HUES48 (cell line): ENCODE results near the gene SMTNL2.
A peak's percentile ranks its signal among the peaks of the same experiment; 100 is the strongest.

Experiments used
- H3K27ac ChIP-seq: one replicate; pipeline ENCODE4 v1.7.0; 2013; ENCODE audit warnings: low read depth, low read length, inconsistent platforms
- H3K27me3 ChIP-seq: 2 replicates; pipeline ENCODE4 v1.6.1; 2013; ENCODE audit warnings: mild to moderate bottlenecking, low read length; ENCODE audit not compliant: control insufficient read depth, insufficient read depth
- H3K36me3 ChIP-seq: 2 replicates; pipeline ENCODE4 v1.6.1; 2013; ENCODE audit warnings: low read length; ENCODE audit not compliant: control insufficient read depth, insufficient read depth
- H3K4me1 ChIP-seq: 2 replicates; pipeline ENCODE4 v1.6.1; 2013; ENCODE audit warnings: mild to moderate bottlenecking, low read length; ENCODE audit not compliant: control insufficient read depth, insufficient read depth
- H3K4me3 ChIP-seq: 2 replicates; pipeline ENCODE4 v1.5.1; 2013; ENCODE audit warnings: mild to moderate bottlenecking, low read depth, low read length
- H3K9ac ChIP-seq: 2 replicates; pipeline ENCODE4 v1.6.1; 2013; ENCODE audit warnings: mild to moderate bottlenecking, low read depth, low read length, moderate library complexity
- H3K9me3 ChIP-seq: 2 replicates; pipeline ENCODE4 v1.6.1; 2013; ENCODE audit warnings: low read length; ENCODE audit not compliant: control insufficient read depth, insufficient read depth

The SMTNL2 gene

GRCh38 chr17:4605826-4606225, 21.5 kb downstream of the SMTNL2 start:
- H3K9ac ChIP-seq: no peak overlapping the region
- no peaks in the 10 kb centered on the region for H3K27me3 ChIP-seq
- no peaks in the 10 kb centered on the region for H3K9me3 ChIP-seq
- H3K4me1 ChIP-seq: peaks cover 8% of the 10 kb centered on the region
- H3K27ac ChIP-seq: no peak overlapping the region
- no peak overlapping the region for H3K4me3 ChIP-seq
- no peaks in the 10 kb centered on the region for H3K36me3 ChIP-seq

DNA sequence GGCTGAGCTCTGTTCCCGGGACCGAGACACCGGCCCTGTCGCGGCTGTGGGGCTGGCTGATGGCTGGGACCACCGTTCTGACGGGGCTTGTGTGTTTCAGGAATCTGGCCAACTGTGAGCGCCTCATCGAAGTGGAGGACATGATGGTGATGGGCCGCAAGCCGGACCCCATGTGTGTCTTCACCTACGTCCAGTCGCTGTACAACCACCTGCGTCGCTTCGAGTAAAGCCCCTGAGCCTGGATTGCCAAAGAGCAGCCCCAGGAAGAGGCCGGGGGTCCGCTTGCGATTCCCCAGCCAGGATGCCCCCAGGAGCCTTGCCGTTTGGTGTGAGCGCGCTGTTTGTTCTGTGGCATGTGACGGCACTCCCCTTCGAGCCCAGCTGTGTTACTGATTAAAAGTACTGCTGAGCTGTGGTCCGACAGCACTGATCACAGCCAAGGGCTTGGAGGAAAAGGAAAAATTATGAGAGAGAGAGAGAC, 23.0 kb downstream of the SMTNL2 start:
- Histone ChIP-seq H3K27me3 (no peaks in the 10 kb centered on the region), H3K4me3 (no peak overlapping the region), H3K36me3 (no peaks in the 10 kb centered on the region), H3K27ac (peak overlapping the region; percentile 61), H3K9me3 (no peaks in the 10 kb centered on the region), H3K4me1 (peaks cover 7% of the 10 kb centered on the region; the same call in 1 of the 2 replicates), H3K9ac (peak overlapping the region; percentile 21; the same call in 1 of the 2 replicates)

DNA sequence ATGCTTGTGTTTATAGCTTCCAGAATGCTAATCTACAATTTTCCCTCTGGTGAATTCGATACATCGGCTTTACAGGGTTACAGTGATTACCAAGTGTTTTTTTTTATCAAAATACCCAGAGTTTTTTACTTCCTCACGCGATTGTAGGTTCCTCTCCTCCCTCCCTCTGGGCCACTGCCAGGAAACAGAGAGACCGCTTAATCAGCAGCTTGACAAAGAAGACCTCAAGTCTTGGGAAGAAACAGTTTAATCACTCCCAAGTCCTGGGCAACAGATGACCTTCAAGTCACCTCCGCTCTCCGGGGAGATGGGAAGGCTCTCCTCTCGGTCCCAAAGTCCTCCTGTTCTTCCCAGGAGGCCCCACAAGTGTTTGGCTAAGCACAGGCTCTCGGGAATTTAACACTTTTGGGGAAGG, 23.5 kb downstream of the SMTNL2 start:
- H3K4me1 ChIP-seq: peaks cover 7% of the 10 kb centered on the region; the same call in 1 of the 2 replicates
- H3K4me3 ChIP-seq: no peak overlapping the region
- H3K27ac ChIP-seq: peak overlapping the region; percentile 61
- H3K27me3 ChIP-seq: no peaks in the 10 kb centered on the region
- no peaks in the 10 kb centered on the region for H3K9me3 ChIP-seq
- no peaks in the 10 kb centered on the region for H3K36me3 ChIP-seq
- H3K9ac ChIP-seq: peak overlapping the region; percentile 21; the same call in 1 of the 2 replicates

- Histone ChIP-seq H3K27ac (no peak overlapping the region), H3K9ac (no peak overlapping the region), H3K4me3 (no peak overlapping the region), H3K9me3 (no peaks in the 10 kb centered on the region), H3K27me3 (no peaks in the 10 kb centered on the region), H3K36me3 (no peaks in the 10 kb centered on the region), H3K4me1 (peaks cover 7% of the 10 kb centered on the region; the same call in 1 of the 2 replicates)
These were observed 25.4 kb downstream of the SMTNL2 start for GRCh38 chr17:4609761-4610160.

DNA sequence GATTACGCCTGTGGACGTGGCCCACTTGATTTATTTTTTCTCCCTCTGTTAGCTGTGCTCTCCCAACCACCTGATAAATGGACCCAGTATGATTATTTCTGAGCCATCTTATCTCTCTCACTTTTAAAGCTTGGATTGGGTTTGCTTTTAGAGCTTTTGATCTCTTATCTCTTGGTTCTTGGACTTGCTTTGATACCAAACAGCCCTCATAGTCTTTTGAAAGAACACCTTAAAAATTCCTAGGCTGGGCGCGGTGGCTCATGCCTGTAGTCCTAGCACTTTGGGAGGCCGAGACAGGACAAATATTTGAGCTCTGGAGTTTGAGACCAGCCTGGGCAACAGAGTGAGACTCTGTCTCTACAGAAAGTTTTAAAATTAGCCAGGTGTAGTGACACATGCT, 25.8 kb downstream of the SMTNL2 start:
- Histone ChIP-seq H3K27me3 (no peaks in the 10 kb centered on the region), H3K9ac (no peak overlapping the region), H3K36me3 (no peaks in the 10 kb centered on the region), H3K27ac (no peak overlapping the region), H3K4me3 (no peak overlapping the region), H3K4me1 (peaks cover 7% of the 10 kb centered on the region; the same call in 1 of the 2 replicates), H3K9me3 (no peaks in the 10 kb centered on the region)

- Histone ChIP-seq H3K27me3 (no peaks in the 10 kb centered on the region), H3K9ac (no peak overlapping the region), H3K27ac (no peak overlapping the region), H3K4me3 (no peak overlapping the region), H3K9me3 (no peaks in the 10 kb centered on the region), H3K36me3 (no peaks in the 10 kb centered on the region), H3K4me1 (peaks cover 7% of the 10 kb centered on the region; the same call in 1 of the 2 replicates)
These were observed 26.3 kb downstream of the SMTNL2 start for GRCh38 chr17:4610656-4611055.

DNA sequence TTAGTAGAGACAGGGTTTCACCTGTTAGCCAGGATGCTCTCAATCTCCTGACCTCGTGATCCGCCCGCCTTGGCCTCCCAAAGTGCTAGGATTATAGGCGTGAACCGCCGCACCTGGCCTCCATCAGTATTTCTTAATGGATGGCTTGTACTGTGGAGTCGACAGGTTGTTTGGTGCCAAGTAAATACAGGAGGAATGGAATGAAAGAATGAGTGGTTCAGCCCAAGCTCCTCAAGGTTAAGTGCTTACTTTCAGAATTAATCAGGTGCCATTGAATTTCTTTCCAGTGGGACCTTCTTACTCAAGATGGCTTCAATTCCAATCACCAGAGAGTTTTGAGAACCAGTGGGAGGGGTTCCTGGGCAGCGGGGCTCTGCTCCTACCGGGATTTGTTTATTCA, 32.1 kb downstream of the SMTNL2 start:
- no peak overlapping the region for H3K4me3 ChIP-seq
- 0 out of 2 replicates have a peak, but pooled peaks cover 3% of the 10 kb centered on the region for H3K4me1 ChIP-seq
- H3K36me3 ChIP-seq: no peaks in the 10 kb centered on the region
- H3K27ac ChIP-seq: no peak overlapping the region
- H3K9ac ChIP-seq: no peak overlapping the region
- no peaks in the 10 kb centered on the region for H3K9me3 ChIP-seq
- H3K27me3 ChIP-seq: no peaks in the 10 kb centered on the region

DNA sequence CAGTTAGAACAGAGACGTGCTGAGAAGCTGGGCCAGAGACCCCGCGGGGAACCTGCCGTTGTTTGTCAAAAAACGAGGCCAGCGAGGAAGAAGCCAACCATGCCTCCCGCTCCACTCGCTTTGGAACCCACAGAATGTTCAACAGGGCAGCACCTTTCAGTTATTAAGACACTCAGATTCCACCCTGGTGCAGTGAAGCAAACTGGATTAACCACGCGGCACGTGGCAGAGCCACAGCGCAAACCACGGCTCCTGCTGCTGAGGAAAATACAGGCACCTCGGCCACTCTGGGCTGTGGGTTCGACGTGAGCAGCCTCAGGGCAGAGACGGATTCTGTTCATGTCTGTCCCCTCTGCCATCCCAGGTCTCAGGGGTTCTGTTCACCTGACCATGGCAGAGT, 32.8 kb downstream of the SMTNL2 start:
- H3K9me3 ChIP-seq: no peaks in the 10 kb centered on the region
- no peak overlapping the region for H3K27ac ChIP-seq
- no peak overlapping the region for H3K9ac ChIP-seq
- H3K36me3 ChIP-seq: no peaks in the 10 kb centered on the region
- no peak overlapping the region for H3K4me3 ChIP-seq
- no peaks in the 10 kb centered on the region for H3K27me3 ChIP-seq
- H3K4me1 ChIP-seq: 0 out of 2 replicates have a peak, but pooled peaks cover 3% of the 10 kb centered on the region

- no peaks in the 10 kb centered on the region for H3K27me3 ChIP-seq
- no peaks in the 10 kb centered on the region for H3K36me3 ChIP-seq
- H3K27ac ChIP-seq: peak overlapping the region; percentile 2
- H3K4me1 ChIP-seq: 0 out of 2 replicates have a peak, but pooled peaks cover 3% of the 10 kb centered on the region
- H3K9me3 ChIP-seq: no peaks in the 10 kb centered on the region
- no peak overlapping the region for H3K9ac ChIP-seq
- H3K4me3 ChIP-seq: no peak overlapping the region
These were observed 33.4 kb downstream of the SMTNL2 start for GRCh38 chr17:4617590-4618351.

GRCh38 chr17:4620531-4621101, 36.3 kb downstream of the SMTNL2 start:
- H3K9me3 ChIP-seq: no peaks in the 10 kb centered on the region
- no peaks in the 10 kb centered on the region for H3K36me3 ChIP-seq
- H3K4me1 ChIP-seq: 0 out of 2 replicates have a peak, but pooled peaks cover 3% of the 10 kb centered on the region
- no peak overlapping the region for H3K4me3 ChIP-seq
- H3K27me3 ChIP-seq: no peaks in the 10 kb centered on the region
- H3K27ac ChIP-seq: no peak overlapping the region
- no peak overlapping the region for H3K9ac ChIP-seq

GRCh38 chr17:4622375-4622774, 38.0 kb downstream of the SMTNL2 start:
- Histone ChIP-seq H3K27me3 (no peaks in the 10 kb centered on the region), H3K36me3 (no peaks in the 10 kb centered on the region), H3K9me3 (no peaks in the 10 kb centered on the region), H3K4me3 (no peak overlapping the region), H3K4me1 (0 out of 2 replicates have a peak, but pooled peaks cover 3% of the 10 kb centered on the region), H3K9ac (no peak overlapping the region), H3K27ac (no peak overlapping the region)
